Ureter (tissue), 1 donor: Measurements from ENCODE around the gene IER3IP1. TPM values are rescaled to one million over a fixed set of nuclear protein-coding genes. Genes with fewer than 3 reads are reported as not detected.
A peak's percentile ranks its signal among the peaks of the same experiment; 100 is the strongest.
"Not testable (repeated sequence)": the region's sequence is repeated elsewhere in the genome, so short reads cannot be mapped to it uniquely, and the experiment has no call there.

Experiments used
- DNase-seq: peaks from one replicate; pipeline ENCODE4 v3.0.0-alpha.2; 2020; ENCODE audit warnings: low spot score
- total RNA-seq: library from RNA; stranded (reverse); gene quantifications from one replicate; pipeline ENCODE4 v1.2.4, GENCODE V29; 2023
- donor health status: DM: yes; HTN: yes; CAD: no.

Gene IER3IP1, protein sequence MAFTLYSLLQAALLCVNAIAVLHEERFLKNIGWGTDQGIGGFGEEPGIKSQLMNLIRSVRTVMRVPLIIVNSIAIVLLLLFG
- total RNA-seq, result 13.5 TPM

DNA sequence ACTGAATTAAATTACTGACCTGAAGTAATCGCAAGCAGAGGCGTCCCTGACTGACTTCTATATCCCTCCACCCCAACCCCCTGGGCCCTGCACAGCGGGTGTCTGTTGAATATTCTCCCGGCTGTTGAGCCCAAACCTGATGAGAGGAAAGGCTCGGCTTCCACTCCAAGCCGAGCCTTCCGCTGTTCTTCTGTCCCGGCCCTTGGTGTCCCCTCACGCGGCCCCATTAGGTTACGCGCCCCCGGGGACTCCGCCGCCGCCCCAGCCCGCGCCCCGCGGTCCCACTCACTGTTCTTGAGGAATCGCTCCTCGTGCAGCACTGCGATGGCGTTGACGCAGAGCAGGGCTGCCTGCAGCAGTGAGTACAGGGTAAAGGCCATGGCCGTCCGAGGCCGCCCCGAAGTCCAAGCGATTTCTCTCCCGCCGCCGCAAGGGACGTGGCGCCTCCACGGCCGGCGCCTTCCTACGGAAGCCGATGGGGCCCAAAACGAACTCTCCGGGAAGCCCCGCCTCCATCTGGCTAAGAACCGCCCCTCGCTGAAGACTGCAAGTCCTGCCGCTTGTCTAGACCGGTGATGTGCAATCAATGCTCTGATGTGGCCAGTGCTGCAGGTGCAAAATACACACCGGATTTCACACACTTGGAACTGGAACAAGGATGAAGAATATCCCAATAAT is at the start of gene IER3IP1:
IER3IP1 (minus strand) TSS at position 467 of the 678 bp plus-strand sequence; CDS start at position 380, 87 bp downstream.
- DNase-seq, result peak; percentile 95

DNA sequence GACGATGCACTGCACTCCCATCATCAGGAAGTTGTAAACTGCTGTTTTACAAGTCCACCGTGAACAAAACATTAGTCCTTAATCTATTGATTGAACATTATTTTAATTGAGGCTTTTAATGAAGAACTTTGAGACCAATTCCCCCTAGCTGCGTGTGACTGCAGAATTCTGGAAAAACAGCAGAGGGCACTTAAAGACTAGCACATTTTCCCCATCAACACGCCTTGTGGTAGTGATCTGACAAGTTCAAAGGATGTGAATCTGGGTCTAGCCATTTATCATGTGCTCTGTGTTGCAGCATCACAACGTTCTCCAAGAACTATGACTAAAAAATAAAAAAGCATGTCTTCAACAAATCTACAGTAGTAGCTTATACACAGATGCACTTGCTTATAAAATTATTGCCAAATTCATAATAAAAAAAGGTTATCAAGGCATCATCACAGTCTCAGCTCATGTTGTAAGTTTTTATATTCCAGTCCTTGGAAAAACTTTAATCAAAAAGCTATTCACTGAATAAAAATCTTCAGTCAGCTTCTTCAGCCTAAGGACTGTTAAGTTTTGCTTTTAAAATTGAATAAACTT is 39.5 kb upstream of the IER3IP1 start:
- DNase-seq, result no peak

DNA sequence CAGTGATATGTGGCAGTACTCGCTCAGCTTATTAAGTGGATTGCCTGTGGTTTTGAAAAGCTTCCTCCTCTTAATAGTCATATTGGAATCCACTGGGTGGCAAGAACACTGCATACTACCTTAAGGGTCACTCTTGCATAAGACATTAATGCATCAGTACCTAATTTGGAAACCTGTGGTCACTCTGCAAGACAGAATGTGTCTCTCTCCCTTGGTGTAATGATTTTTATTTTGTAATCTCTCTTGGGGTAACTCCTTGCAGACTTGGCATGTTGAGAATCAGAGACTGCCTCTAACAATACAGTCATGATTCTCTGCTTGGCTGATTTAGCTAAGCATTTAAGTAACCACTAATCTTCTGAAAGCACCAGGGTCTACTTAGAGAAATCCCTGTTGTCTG is 33.0 kb upstream of the IER3IP1 start:
- no peak for DNase-seq

DNA sequence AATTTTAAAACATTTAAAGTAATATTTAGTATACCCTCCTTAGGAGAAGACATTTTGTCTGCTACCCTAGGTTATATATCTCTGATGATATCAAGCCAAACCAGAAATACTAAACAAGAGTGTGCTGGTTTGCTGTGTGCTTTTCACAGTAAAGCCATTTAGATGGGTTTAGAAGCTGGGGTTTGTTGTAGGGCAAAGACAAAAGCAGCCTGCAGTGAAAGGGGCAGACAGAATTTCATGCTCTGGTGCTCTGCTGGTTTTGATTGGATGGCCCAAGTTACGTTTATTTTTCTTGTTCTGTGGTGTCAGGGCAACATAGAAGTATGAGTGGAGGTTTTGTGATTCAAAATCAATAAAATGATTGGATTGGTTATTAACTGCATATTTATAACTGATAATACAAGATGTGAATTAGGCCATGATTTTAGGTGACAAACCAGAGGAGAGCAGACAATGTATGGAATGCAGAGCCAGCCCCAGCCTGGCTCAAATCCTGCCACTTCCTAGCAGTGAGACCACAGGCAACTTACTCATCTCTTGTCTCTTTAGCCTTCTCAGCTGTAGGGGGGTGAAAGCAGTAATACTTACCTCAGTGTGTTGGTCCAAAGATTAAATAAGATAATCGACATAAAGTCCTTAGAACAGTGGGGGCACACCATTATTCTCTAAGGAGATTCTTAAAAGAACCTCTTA is 30.9 kb upstream of the IER3IP1 start:
- no peak for DNase-seq

DNA sequence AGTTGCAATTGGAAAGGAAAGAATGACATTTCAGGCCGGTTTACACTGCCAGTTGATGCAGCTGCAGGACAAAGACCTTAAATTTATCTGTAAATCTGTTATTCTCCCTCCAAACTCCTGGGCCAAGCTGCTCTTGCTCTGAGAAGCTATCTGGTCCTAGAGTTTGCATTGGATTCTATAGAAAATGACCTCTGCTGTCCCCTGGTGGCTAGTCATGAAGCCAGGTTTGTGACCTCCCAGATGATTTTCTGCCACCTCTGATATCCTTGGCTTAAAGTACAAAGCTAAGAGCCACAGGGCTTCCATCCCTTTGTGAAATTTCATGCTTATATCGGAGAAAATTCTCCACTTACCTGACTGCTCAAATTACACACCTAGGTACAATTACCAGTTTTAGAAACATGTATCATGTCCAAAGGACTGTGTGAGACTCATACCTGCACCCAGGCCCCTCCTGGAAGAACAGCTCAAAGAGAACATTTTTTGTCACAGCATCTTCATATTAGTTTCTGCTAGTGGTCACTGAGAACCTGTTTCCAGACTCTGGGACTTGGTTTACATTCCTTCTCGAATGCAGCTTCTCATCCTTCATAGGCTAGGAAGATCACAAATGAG is 28.9 kb upstream of the IER3IP1 start:
- no peak for DNase-seq

DNA sequence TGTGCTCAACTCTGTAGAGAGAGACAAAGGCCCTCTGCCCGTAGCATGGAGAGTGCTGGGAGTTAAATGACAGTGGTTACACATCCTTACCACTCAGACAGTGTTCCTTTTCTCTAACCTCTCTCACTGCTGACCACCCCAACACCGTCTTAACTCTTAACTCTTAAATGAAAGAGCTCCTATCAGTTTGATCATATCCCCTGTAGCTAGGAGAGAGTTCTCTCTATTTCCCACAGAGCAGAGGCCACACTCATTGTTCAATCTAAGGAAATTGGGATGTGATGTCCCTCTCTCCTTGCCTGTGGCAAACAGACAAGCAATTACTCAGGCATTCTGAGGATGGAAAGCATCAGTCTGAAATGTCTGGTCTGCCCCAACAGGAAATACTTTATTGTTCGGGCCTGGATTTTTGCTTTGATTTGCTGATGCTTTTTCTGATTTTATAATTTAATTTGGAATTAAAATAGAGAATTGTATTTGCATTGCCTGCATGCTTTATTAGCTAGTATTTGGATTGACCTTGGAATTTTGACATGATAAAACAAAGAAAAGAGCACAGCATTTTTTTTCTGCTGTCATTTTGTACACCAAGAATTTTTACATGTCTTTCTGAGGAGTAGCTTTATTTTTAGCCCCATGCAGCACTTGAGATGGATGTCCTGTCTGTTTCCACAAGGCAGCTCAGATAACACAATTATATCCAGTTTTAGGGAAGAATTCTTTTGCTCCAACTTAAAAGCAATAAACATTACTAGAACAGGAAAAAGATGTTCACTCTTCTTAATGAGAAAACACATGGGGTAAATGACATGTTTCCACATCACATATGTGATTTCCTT is 27.7 kb upstream of the IER3IP1 start:
- no peak for DNase-seq

DNA sequence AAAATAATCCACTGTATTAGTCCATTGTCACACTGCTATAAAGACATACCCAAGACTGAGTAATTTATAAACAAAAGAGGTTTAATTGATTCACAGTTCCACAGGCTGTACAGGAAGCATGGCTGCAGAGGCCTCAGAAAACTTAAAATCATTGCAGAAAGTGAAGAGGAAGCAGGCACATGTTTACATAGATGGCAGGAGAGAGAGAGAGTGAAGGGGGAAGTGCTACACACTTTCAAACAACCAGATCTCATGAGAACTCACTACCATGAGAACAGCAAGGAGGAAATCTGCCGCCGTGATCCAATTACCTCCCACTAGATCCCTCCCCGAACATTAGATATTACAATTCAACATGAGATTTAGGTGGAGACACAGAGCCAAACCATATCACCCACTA is 19.8 kb upstream of the IER3IP1 start:
- not testable (repeated sequence) for DNase-seq

DNA sequence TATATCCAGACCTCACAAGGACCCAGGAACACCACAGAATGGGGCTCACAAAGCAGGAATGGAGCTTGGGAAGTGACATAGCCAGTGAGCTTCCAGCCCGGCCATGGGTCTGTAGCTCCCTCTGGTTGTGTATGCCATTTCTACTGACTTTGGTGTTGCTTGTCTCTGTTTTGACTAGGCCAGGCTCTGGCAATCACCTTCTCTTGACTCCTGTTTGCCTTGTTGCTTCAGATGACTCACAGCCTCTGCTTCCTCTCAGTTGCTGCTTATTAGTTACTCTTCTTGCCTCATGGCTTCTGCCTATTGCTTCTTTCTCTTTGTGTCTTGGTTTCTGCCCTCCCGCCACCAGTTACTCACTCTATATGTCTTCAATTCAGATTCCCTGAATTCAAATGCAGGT is 15.8 kb upstream of the IER3IP1 start:
- no peak for DNase-seq

DNA sequence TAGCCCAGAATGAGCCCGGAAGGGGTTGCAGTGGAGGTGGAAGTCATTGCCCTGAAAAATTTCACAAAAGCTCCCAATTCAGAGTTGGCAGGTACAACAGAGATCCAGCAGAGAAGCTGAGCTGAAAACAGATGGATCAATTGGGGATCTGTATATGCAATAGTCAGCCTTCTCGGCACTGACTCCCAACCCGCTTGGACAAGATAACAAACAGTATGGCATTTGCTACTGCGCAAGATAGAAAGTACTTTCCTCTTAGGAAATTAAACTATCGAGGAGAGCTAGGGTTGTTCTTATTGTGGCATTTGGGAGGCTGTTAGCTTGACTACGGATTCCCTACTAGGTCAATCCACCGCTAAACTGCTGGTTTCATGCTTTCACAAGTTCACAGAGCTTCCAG is 11.6 kb upstream of the IER3IP1 start:
- DNase-seq, result no peak

DNA sequence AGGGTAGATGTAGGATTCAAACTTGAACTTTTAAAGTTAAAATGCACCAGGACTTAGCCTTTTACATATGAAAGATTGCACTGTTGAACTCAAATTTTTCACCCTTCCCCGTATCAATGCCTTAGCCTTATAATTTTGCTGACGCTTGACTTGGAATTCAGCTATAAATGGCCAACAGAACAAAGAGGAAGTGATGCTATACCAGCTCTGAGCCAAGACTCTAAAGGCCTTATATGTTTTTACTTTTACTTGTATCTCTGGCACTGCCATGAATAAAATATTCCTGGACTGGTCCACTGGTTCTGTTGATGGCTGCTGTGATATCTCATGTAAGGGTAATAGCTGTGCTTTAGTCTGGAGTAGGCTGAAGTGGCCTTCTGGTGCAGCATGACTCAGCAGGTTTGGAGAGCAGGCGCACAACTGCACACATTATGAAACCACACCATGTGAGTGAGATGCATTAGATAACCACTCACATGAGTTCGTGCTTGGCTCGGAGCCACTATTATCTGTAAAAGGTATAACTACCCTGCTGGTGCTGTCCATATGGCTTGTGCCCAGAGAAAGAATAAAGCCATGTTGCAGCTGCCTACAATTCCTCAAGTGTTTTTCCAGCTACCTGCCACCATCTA is 8.4 kb upstream of the IER3IP1 start:
- no peak for DNase-seq

DNA sequence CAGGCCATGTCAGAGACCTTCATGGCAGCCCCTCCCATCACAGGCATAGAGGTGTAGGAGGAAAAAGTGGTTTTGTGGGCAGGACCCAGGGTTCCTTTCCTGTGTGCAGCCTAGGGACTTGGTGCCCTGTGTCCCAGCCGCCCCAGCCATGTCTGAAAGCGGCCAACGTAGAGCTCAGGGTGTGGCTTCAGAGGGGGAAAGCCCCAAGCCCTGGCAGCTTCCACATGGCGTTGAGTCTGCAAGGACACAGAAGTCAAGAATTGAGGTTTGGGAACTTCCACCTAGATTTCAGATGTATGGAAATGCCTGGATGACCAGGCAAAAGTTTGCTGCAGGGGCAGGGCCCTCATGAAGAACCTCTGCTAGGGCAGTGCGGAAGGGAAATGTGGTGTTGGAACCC is 6.0 kb upstream of the IER3IP1 start:
- not testable (repeated sequence) for DNase-seq

DNA sequence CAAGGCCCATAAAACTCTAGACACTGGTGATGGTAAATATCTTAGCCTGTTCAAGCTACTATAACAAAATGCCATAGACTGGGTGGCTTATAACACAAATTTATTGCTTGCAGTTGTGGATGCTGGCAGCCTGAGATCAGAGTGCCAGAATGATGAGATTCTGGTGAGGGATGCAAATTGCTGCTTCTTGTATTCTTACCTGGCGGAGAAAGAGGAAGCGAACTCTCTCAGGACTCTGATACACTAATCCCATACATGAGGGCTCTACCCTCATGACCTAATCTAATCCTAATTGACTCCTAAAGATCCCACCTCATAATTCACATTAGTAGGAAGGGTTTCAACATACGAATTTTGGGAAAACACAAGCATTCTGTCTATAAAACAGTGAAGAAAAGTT is 4.6 kb upstream of the IER3IP1 start:
- DNase-seq, result no peak

DNA sequence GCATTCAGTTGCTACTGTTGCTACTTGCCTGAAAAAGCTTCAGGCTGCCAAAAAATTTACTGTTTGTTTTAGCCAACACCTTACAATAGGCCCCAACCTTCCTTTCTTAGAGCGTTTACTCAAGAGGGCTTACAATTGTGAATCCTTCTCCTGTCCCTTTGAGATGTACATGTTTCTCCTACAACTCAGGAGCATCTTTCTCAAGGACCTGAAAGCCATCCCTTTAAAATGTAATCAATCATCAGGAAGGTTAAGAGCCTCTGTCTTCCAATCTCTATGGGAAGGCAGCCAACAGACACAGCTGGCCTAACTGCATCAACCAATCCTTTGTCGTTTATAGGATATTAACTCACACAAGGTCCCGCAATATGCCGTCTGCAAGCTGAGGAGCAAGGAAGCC is 3.4 kb upstream of the IER3IP1 start:
- DNase-seq, result no peak

DNA sequence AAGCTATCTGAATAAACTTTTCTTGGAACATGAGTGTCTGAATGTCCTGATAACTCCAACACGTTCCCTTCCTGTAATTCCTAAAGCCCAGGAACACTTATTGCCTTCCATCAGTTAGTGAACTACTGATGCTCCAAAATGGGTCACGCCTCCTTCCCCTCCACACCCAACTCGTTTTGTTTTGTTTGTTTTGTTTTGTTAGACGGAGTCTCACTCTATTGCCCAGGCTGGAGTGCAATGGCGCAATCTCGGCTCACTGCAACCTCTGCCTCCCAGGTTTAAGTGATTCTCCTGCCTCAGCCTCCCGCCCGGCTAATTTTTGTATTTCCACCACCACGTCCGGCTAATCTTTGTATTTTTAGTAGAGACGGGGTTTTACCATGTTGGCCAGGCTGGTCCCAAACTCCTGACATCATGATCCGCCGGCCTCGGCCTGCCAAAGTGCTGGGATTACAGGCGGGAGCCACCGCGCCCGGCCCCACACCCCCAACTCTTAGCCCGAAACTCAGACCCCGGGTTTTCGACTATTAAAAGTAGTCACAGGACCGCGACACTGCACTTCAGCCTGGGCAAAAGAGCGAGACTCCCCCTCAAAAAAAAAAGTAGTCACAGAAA is 774 bp downstream of the IER3IP1 start:
- DNase-seq, result no peak

DNA sequence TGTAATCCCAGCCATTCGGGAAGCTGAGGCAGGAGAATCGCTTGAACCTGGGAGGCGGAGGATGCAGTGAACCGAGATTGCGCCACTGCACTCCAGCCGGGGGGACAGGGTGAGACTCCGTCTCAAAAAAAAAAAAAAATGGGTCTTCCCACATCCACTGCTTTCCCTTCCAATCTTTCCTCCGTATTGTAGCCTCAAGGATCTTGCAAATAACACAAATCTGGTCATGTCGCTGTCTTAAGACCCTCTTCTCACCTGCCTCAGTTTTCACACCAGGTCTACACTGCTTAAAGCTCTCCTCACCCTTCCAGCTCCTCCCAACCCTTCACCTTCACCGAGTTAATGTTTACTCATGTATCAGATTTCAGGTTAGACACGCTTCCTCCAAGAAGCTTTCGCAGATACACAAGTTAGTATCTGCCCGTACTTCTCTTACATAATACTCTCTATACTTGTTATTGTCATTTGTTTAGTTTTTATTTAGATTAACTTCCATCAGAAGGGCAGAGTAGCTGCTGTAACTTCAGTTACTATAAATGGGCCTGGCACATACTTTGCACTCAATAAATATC is 1.5 kb downstream of the IER3IP1 start:
- no peak for DNase-seq

DNA sequence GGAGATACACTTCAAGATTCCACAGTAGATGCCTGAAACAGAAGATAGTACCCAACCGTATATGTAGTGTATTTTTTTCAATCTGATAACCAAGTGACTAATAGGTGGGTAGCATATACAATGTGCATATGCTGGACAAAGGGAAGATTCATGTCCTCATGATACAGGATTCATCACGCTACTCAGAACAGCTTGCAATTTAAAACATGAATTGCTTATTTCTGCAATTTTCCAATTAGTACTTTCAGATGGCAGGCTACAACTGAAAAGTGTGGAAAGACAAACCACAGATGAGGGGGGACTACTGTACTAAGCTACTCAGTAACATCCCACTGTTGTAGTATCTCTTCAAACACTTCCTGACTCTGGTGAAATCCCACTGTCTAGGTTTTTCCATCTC is 3.7 kb downstream of the IER3IP1 start:
- DNase-seq, result no peak

DNA sequence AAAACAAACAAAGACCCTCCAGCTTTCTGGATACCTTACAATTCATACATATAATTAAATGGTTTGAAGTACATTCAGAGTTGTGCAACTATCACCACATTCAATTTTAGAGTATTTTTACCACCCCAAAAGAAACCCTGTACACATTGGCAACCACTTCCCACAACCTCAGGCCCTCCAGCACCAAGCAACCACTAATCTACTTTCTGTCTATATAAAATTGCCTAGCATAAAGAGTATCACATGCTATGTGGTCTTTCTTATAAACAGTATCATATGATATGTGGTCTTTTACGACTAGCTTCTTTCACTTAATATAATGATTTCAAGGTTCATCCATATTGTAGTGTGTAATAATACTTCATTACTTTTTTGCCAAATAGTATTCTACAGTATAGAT is 7.3 kb downstream of the IER3IP1 start:
- no peak for DNase-seq

DNA sequence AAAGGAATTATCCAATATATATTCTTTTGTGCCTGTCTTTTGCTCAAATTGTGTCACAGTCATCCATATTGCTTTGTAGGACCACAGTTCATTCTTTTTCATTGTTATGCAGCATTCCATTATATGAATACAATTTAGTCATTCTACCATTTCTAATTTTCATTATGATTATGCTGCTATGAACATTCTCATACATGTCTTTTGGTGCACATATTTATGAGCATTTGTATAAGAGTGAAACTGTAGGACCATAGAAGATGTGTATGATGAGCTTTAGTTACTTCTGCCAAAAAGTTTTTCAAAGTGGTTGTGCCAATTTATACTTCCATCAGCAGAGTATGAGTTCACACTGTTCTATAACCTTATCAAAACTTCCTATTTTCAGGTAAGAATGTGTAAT is 7.7 kb downstream of the IER3IP1 start:
- no peak for DNase-seq

DNA sequence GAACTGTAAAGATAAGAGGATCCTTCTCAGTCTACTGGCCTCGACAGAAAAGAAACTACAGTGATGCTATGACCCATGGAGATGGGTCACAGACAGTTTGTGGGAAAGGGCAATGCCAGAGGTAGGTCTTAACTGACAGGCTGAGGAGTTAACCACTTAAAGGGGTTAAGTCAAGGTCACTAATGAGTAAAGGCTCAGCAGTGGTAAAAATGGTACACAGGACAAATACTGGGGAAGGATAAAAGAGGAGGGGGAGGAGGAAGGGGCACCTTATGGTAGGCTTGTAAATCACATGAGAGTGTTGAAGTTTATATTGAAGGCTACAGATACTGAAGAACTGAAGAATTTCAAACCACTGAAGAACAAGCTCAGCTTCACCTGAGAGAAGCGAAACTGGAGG is 9.9 kb downstream of the IER3IP1 start:
- no peak for DNase-seq

DNA sequence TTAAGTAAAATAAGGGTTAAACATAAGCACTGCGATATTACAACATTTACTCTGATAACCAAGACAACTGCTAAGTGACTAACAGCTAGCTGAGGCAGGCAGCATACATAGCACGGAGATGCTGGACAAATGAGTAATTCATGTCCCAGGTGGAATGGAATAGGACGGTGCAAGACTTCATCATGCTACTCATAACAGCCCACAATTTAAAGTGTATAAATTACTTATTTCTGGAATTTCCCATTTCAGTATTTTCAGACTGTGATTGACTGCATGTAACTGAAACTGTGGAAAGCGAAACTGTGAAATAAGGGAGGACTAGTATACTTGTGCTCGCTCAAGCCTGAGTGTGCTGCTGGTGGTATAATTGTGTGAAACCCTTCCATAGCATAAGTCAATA is 12.9 kb downstream of the IER3IP1 start:
- DNase-seq, result no peak
